IgD-negative memory B cell (primary cell): ENCODE results near the gene C10orf90. TPM values are rescaled to one million over a fixed set of nuclear protein-coding genes. Genes with fewer than 3 reads are reported as not detected.

ENCODE experiments used
- H3K27ac Mint-ChIP-seq, 3 donors: one replicate each; pipeline ENCODE4 v1.8.0; 2020 to 2022; ENCODE audit warnings: mild to moderate bottlenecking in 3 of 3, mixed read lengths in 3 of 3, moderate library complexity in 1 of 3
- H3K27me3 Mint-ChIP-seq: one replicate; pipeline ENCODE4 v1.8.0; 2021; ENCODE audit warnings: mixed read lengths
- H3K36me3 Mint-ChIP-seq: one replicate; pipeline ENCODE4 v1.8.0; 2020; ENCODE audit warnings: mild to moderate bottlenecking, mixed read lengths
- H3K4me1 Mint-ChIP-seq, 3 donors: one replicate each; pipeline ENCODE4 v1.8.0; 2020 to 2022; ENCODE audit warnings: mixed read lengths in 3 of 3, mild to moderate bottlenecking in 1 of 3
- H3K4me3 Mint-ChIP-seq, 4 donors: one replicate each; pipeline ENCODE4 v1.8.0; 2020 to 2022; ENCODE audit warnings: mild to moderate bottlenecking in 4 of 4, mixed read lengths in 4 of 4, moderate library complexity in 3 of 4
- H3K9me3 Mint-ChIP-seq, 3 donors: one replicate each; pipeline ENCODE4 v1.8.0; 2020 to 2021; ENCODE audit warnings: mixed read lengths in 3 of 3, mild to moderate bottlenecking in 1 of 3
- polyA plus RNA-seq: library from polyadenylated mRNA; unstranded; fragments of 300-500 nt; fragmentation: Illumina TruSeq; gene quantifications from one replicate; pipeline ENCODE4 v1.2.3, GENCODE V29; 2021

C10orf90 gene
- polyA plus RNA-seq, 1 donor from 2014 or later, result not detected

DNA sequence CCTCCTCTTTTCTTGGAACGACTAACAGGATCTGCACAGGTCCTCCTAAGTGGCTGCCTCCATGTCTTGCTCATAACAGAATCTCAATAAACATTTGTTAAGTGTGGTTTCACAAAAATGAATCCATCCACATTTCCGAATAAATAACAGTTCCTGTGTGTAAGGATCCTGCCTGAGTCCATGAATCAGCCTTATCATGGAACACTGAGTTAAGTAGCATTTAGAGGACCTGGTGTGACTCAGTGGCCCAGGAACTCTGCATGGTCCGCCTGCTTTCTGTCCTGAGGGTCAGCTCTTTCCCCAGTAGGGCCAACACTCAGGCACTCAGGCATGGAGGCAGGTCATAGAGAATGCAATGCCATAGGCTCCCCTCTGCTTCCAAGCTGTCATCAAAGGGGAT is 15.8 kb upstream of the C10orf90 start:
- peaks cover 0 to 2% (median 0%) of the 10 kb centered on the region in 3 donors for H3K4me1 Mint-ChIP-seq
- H3K27me3 Mint-ChIP-seq, result no peaks in the 10 kb centered on the region
- H3K27ac Mint-ChIP-seq, result no peak overlapping the region
- H3K36me3 Mint-ChIP-seq, result no peaks in the 10 kb centered on the region
- no peak overlapping the region for H3K4me3 Mint-ChIP-seq
- peaks cover 2 to 6% (median 3%) of the 10 kb centered on the region in 3 donors for H3K9me3 Mint-ChIP-seq

DNA sequence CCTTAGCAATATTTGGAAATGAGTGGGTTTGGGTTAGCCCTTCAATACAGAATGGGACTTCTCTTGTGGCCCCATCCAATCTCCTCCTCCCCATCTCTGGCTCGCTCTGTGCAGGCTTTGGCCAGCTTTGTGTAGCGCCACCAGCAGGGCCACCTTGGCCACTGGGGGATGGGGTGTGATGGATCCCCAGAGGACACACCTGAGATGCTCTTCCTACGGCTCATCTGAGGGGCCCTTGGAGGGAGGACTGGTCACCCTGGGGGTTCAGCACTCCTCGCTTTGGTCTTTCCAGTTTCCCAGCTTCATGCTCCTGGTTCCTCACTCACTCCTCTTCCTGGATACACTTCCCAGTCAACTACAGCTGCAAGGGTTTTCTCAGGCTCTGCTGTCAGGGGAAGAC is 15.3 kb upstream of the C10orf90 start:
- Mint-ChIP-seq H3K9me3 (peaks cover 2 to 6% (median 3%) of the 10 kb centered on the region in 3 donors), H3K4me3 (no peak overlapping the region), H3K27ac (no peak overlapping the region), H3K36me3 (no peaks in the 10 kb centered on the region), H3K27me3 (no peaks in the 10 kb centered on the region), H3K4me1 (peaks cover 0 to 2% (median 0%) of the 10 kb centered on the region in 3 donors)

DNA sequence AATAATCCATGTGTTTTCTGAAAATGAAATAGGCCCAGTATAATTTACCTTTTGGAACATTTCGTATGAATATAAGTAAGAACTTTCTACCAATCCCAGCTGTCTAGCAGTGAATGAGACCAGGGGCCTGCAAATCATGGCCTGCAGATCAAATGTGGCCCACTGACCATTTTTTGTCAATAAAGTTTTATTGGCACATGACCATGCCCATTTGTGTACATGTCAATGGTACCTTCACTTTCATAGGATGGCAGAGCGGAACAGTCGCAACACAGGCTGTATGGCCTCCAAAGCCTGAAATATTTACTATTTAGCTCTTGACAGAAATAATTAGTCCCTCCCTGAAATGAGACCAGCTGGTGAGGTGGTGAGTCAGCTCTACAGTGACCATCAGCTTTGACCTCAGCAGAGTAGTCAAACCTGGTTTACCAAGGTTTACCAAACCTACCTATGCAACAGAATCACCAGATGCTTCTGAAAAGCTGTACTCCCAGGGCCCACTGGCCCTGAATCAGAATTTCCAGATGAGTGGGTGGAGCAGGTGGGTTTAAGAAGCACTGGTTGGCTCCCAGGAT is 13.8 kb upstream of the C10orf90 start:
- Mint-ChIP-seq H3K36me3 (no peaks in the 10 kb centered on the region), H3K27me3 (no peaks in the 10 kb centered on the region), H3K9me3 (peaks cover 0 to 6% (median 3%) of the 10 kb centered on the region in 3 donors), H3K4me3 (no peak overlapping the region), H3K27ac (no peak overlapping the region), H3K4me1 (no peaks in the 10 kb centered on the region)

- H3K4me3 Mint-ChIP-seq, result no peak overlapping the region
- no peaks in the 10 kb centered on the region for H3K4me1 Mint-ChIP-seq
- no peak overlapping the region for H3K27ac Mint-ChIP-seq
- no peaks in the 10 kb centered on the region for H3K36me3 Mint-ChIP-seq
- H3K9me3 Mint-ChIP-seq, result peaks cover 0 to 6% (median 3%) of the 10 kb centered on the region in 3 donors
- no peaks in the 10 kb centered on the region for H3K27me3 Mint-ChIP-seq
Measured at GRCh38 chr10:126683466-126683865, 13.0 kb upstream of the C10orf90 start.

GRCh38 chr10:126675656-126676438 is 5.4 kb upstream of the C10orf90 start:
- no peaks in the 10 kb centered on the region for H3K27me3 Mint-ChIP-seq
- no peaks in the 10 kb centered on the region for H3K4me1 Mint-ChIP-seq
- no peak overlapping the region for H3K4me3 Mint-ChIP-seq
- peaks cover 0 to 6% (median 0%) of the 10 kb centered on the region in 3 donors for H3K9me3 Mint-ChIP-seq
- peaks cover 3% of the 10 kb centered on the region for H3K36me3 Mint-ChIP-seq
- H3K27ac Mint-ChIP-seq, result no peak overlapping the region

DNA sequence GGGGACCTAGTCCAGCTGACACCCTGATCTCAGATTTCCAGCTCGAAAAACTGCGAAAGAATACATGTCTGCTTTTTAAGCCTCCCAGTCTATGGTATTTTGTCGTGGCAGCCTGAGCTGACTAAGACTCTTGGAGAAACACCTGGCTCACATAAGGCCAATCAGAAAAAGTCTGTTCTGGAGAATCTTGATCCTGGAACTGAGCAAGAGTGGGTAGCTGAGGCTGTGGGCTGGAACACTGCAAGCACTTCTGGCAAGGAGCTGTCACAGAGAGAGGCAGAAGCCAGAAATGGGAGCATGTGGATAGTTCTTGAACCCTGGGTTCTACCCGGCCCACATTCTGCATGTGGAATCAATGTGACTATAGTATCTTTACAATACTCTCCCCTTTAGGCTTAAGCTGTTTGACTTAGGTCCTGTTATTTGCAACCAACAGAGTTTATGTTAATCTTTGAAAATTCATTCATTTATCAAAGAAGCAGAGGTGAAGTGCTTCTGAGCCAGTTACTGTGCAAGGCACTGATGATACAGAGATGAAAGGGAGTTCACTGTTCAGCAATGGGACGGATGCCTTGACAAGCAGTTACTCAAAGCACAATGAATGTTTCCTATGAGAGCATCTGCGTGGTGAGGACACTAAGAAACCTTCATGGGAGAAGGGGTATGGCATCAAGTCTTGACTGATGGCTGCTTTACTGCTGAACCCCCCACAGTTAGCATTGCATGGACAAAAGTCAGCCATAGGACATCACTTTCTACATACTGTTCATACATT is 4.4 kb upstream of the C10orf90 start:
- no peaks in the 10 kb centered on the region for H3K27me3 Mint-ChIP-seq

DNA sequence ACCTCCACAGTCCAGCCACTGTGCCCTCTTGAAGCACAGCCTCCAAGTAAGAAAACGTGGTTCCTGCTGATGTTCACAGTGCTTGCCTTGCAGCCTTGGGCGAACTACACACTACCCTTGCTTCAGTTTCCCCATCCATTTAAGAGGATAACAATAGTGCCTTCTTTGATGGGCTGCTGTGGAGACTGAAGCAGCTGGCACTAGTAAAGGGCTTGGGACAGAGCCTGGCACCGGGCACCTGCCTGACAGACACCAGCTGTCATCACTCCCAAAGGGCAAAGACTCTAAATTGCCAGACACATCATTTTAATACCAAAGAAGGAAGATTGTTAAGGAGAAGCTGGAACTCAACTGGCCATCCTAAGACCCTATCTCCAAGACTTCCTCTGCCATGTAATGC is 3.1 kb upstream of the C10orf90 start:
- no peaks in the 10 kb centered on the region for H3K4me1 Mint-ChIP-seq
- H3K27ac Mint-ChIP-seq, result no peak overlapping the region
- H3K9me3 Mint-ChIP-seq, result peaks cover 0 to 6% (median 0%) of the 10 kb centered on the region in 3 donors
- H3K4me3 Mint-ChIP-seq, result no peak overlapping the region
- H3K27me3 Mint-ChIP-seq, result no peaks in the 10 kb centered on the region
- H3K36me3 Mint-ChIP-seq, result peaks cover 3% of the 10 kb centered on the region

More for the DNA sequence above, 4.4 kb upstream of the C10orf90 start:
- Mint-ChIP-seq H3K9me3 (peaks cover 0 to 6% (median 0%) of the 10 kb centered on the region in 3 donors), H3K4me3 (no peak overlapping the region), H3K27ac (no peak overlapping the region), H3K4me1 (no peaks in the 10 kb centered on the region), H3K36me3 (peaks cover 3% of the 10 kb centered on the region)

DNA sequence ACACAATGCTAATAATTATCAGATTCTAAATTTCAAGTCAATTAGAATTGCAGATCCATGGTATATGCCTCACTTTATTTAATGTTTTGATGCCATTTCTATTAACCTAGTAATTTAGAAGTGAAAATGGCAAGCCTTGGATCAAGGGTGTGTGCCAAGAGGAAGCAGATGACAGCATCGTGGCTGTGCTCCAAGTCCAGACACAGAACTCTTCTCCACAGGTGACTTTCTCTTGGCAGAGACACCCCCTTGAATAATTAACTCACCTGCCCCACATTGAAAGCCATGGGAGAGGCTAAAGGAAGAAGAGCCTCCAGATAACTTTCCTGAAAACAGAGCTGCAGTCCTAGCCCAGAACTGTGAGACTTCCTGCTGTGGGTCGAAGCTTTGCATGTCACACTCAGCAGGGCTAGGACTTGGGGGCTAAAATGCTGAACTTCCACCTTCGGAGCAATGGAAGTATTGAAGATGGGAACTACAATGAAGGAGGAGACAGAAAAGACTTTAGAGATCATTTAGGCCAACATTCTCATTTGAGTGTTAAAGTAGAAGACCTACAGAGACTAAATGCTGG is 996 bp upstream of the C10orf90 start:
- peaks cover 0 to 3% (median 0%) of the 10 kb centered on the region in 3 donors for H3K9me3 Mint-ChIP-seq
- no peaks in the 10 kb centered on the region for H3K27me3 Mint-ChIP-seq
- H3K4me1 Mint-ChIP-seq, result no peaks in the 10 kb centered on the region
- no peak overlapping the region for H3K27ac Mint-ChIP-seq
- H3K36me3 Mint-ChIP-seq, result peaks cover 3% of the 10 kb centered on the region
- H3K4me3 Mint-ChIP-seq, result no peak overlapping the region

DNA sequence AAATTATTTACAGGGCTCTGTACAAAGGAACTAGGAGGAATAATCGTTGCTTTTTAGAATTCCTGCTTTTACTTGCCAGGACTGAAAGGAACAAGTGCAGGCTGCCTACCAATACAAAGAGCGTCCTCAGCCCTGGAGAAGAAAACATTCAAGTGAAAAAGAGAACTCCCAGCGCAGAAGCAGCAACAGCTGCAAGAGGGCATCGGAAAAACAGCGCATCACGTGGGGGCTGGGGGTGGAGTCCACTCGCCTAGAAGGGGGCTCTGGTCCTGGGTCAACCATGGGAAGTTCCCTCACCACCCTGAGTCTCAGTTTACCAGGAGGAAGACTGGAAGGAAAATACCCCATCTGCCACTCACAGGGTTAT is 385 bp upstream of the C10orf90 start:
- H3K27ac Mint-ChIP-seq, result no peak overlapping the region
- no peak overlapping the region for H3K4me3 Mint-ChIP-seq
- no peaks in the 10 kb centered on the region for H3K27me3 Mint-ChIP-seq
- peaks cover 3% of the 10 kb centered on the region for H3K36me3 Mint-ChIP-seq
- peaks cover 0 to 3% (median 0%) of the 10 kb centered on the region in 3 donors for H3K9me3 Mint-ChIP-seq
- no peaks in the 10 kb centered on the region for H3K4me1 Mint-ChIP-seq

- Mint-ChIP-seq H3K9me3 (peaks cover 0 to 7% (median 0%) of the 10 kb centered on the region in 3 donors), H3K27me3 (no peaks in the 10 kb centered on the region), H3K36me3 (peaks cover 3% of the 10 kb centered on the region), H3K4me3 (no peak overlapping the region), H3K4me1 (no peaks in the 10 kb centered on the region), H3K27ac (no peak overlapping the region)
Measured at GRCh38 chr10:126669168-126669567, 1.3 kb downstream of the C10orf90 start.

DNA sequence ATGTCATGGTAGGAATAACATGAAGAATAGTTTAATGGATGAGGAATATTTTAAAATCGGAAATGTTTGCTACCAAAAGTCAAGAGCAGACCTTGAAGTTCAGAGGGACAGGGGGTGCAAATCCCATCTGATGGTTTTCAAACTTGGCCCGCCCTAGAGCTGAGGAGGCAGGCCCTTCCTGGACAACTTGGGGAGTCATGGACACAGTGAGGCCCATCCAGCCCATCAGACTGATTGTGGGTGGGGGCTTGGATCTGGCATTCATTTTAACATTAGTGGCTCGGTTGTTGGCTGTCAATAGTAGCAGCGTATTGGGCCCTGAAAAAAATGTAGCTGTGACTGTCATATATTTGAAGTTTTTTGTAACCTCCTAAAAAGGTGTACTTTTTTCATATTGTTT is 2.0 kb downstream of the C10orf90 start:
- Mint-ChIP-seq H3K36me3 (peaks cover 3% of the 10 kb centered on the region), H3K27ac (no peak overlapping the region), H3K27me3 (no peaks in the 10 kb centered on the region), H3K4me3 (no peak overlapping the region), H3K4me1 (no peaks in the 10 kb centered on the region), H3K9me3 (peaks cover 0 to 7% (median 0%) of the 10 kb centered on the region in 3 donors)

DNA sequence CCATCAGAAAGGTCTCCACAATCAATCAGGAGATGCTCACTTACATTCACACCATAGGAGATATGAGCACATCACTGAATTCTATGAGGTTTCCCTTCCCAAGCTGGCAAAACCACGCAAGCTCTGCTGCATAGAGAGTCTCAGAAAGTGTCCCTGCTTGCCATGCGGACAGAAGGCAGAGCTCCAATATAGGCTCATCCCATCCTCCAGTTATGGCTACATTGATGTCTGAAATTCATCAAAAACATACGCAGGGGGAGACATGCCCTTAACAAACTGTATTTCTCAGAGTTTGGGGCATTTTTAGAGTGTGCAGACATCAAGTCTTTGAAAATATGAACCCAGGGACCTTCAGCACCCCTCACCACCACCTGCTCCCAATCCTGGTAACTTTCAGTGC is 2.9 kb downstream of the C10orf90 start:
- H3K27ac Mint-ChIP-seq, result no peak overlapping the region
- H3K36me3 Mint-ChIP-seq, result peaks cover 3% of the 10 kb centered on the region

DNA sequence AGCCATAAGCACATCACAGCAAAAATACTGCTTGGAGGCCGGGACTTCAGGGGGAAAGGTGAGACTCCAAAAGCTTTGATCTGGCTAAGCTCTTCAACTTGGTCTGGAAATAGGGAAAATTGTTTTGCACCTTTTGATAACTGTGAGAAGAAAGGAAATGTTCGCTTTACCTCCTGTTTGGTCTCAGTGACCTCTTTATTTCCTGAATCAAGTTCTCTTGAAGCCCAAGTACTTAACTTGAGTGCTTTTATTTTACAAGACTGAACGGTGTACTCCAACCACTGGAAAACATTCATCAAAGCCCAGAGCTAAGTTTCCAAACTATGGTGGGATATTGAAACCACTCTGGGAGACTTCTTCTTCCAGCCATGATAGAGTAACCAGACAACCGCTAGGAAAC is 5.3 kb downstream of the C10orf90 start:
- H3K27me3 Mint-ChIP-seq, result no peaks in the 10 kb centered on the region
- H3K9me3 Mint-ChIP-seq, result peaks cover 0 to 7% (median 0%) of the 10 kb centered on the region in 3 donors
- H3K27ac Mint-ChIP-seq, result no peak overlapping the region
- no peaks in the 10 kb centered on the region for H3K4me1 Mint-ChIP-seq
- H3K36me3 Mint-ChIP-seq, result no peaks in the 10 kb centered on the region
- no peak overlapping the region for H3K4me3 Mint-ChIP-seq

More for the DNA sequence above, 2.9 kb downstream of the C10orf90 start:
- Mint-ChIP-seq H3K27me3 (no peaks in the 10 kb centered on the region), H3K9me3 (peaks cover 0 to 7% (median 0%) of the 10 kb centered on the region in 3 donors), H3K4me3 (no peak overlapping the region), H3K4me1 (no peaks in the 10 kb centered on the region)

DNA sequence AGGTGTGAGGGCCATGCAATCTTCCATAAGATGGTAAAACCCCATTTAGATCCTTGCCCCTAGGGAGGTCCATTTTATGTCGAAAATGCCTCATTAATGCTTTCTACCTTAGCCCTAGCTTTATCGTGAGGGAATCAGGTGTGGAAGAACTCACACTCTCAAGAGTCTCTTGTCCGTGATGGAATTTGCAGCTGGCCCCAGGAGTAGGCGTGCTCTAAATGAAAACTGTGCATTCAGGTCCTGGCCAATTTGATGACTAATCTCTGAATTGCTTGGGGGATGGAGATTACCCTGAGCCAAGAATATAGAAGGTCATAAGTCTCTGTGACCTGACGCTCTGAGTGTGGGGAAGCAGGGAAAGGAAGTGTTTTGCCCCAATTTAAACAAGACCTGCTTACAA is 6.6 kb downstream of the C10orf90 start:
- Mint-ChIP-seq H3K4me3 (no peak overlapping the region), H3K27ac (peak overlapping the region in 1 of 3 donors; percentile 8), H3K4me1 (no peaks in the 10 kb centered on the region), H3K27me3 (no peaks in the 10 kb centered on the region), H3K36me3 (no peaks in the 10 kb centered on the region), H3K9me3 (peaks cover 0 to 7% (median 0%) of the 10 kb centered on the region in 3 donors)

DNA sequence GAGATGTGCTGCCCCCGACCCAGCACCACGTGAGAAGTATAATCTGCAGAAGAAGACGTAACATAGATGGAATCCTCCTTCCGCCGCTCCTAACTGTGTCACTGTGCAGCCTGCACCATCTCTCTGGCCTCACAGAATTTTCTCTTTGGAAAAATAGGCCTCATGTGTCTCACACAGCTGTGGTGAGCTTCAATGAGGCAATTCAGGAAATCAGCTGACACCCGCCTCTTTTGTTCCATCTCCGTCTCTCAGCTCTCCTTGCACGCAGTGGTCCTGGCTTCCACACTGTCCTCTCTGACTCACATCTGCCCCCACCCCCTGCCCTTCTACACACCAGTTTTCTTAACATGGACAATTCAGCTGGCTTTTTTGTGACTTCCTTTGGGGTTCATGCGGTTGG is 7.2 kb downstream of the C10orf90 start:
- Mint-ChIP-seq H3K4me1 (no peaks in the 10 kb centered on the region), H3K27ac (no peak overlapping the region), H3K36me3 (no peaks in the 10 kb centered on the region), H3K9me3 (peaks cover 0 to 6% (median 0%) of the 10 kb centered on the region in 3 donors), H3K4me3 (no peak overlapping the region), H3K27me3 (no peaks in the 10 kb centered on the region)
